Endodermal cell (in vitro differentiated cells): ENCODE measurements around the gene PALMD. TPM values are rescaled to one million over a fixed set of nuclear protein-coding genes. Genes with fewer than 3 reads are reported as not detected.

ENCODE experiments used
- DNase-seq: peaks from one replicate; pipeline ENCODE4 v3.0.0-alpha.2; 2017
- H3K27ac ChIP-seq: 2 replicates; pipeline ENCODE4 v1.5.1; 2013; ENCODE audit warnings: mild to moderate bottlenecking, low read depth, low read length, moderate library complexity
- H3K27me3 ChIP-seq: 2 replicates; pipeline ENCODE4 v1.6.1; 2013; ENCODE audit warnings: mild to moderate bottlenecking, low read length, moderate library complexity; ENCODE audit not compliant: insufficient read depth, control insufficient read depth, poor library complexity, severe bottlenecking
- H3K36me3 ChIP-seq: 2 replicates; pipeline ENCODE4 v1.7.0; 2013; ENCODE audit warnings: mild to moderate bottlenecking, low read length, moderate library complexity; ENCODE audit not compliant: control insufficient read depth, insufficient read depth
- H3K4me1 ChIP-seq: one replicate; pipeline ENCODE4 v1.7.0; 2013; ENCODE audit warnings: low read length; ENCODE audit not compliant: control insufficient read depth, insufficient read depth
- H3K4me3 ChIP-seq: 2 replicates; pipeline ENCODE4 v1.5.1; 2013; ENCODE audit warnings: mild to moderate bottlenecking, low read length, moderate library complexity
- H3K9ac ChIP-seq: 2 replicates; pipeline ENCODE4 v1.6.1; 2013; ENCODE audit warnings: mild to moderate bottlenecking, low read length, moderate library complexity; ENCODE audit not compliant: poor library complexity, severe bottlenecking; ENCODE audit errors: extremely low read depth
- H3K9me3 ChIP-seq: 2 replicates; pipeline ENCODE4 v1.6.1; 2013; ENCODE audit warnings: mild to moderate bottlenecking, low read length, moderate library complexity; ENCODE audit not compliant: control insufficient read depth
- H3K27ac Mint-ChIP-seq: 2 replicates; pipeline ENCODE4 v1.8.0; 2020; ENCODE audit warnings: mixed read lengths
- H3K27me3 Mint-ChIP-seq: 2 replicates; pipeline ENCODE4 v1.8.0; 2021; ENCODE audit warnings: mild to moderate bottlenecking, mixed read lengths; ENCODE audit not compliant: insufficient read depth
- H3K36me3 Mint-ChIP-seq: 2 replicates; pipeline ENCODE4 v1.8.0; 2020; ENCODE audit warnings: low read depth, mixed read lengths
- H3K4me1 Mint-ChIP-seq: 2 replicates; pipeline ENCODE4 v1.8.0; 2020; ENCODE audit warnings: mixed read lengths
- H3K4me3 Mint-ChIP-seq: 2 replicates; pipeline ENCODE4 v1.8.0; 2020; ENCODE audit warnings: mild to moderate bottlenecking, moderate library complexity, mixed read lengths
- H3K9me3 Mint-ChIP-seq: 2 replicates; pipeline ENCODE4 v1.8.0; 2020; ENCODE audit warnings: mild to moderate bottlenecking, mixed read lengths
- CTCF ChIP-seq: fragments of 200-600 bp; sonication (generic); conservative IDR thresholded peaks from 2 replicates; pipeline ENCODE4 v1.5.0; 2021; ENCODE audit warnings: antibody characterized with exemption, mild to moderate bottlenecking
- total RNA-seq, 2 donors: library from RNA; stranded (reverse); fragmentation: NEBNext Ultra II Directional in 1 of 2; extraction: Animal tissue kit (Norgen Biotek cat#: 25700) in 1 of 2; gene quantifications; 2 replicates in 1 of 2; 3 replicates in 1 of 2; pipeline ENCODE4 v1.2.1, GENCODE V29; 2021

PALMD gene
- total RNA-seq, 2 donors from 2014 or later: 0.24 to 0.26 TPM

DNA sequence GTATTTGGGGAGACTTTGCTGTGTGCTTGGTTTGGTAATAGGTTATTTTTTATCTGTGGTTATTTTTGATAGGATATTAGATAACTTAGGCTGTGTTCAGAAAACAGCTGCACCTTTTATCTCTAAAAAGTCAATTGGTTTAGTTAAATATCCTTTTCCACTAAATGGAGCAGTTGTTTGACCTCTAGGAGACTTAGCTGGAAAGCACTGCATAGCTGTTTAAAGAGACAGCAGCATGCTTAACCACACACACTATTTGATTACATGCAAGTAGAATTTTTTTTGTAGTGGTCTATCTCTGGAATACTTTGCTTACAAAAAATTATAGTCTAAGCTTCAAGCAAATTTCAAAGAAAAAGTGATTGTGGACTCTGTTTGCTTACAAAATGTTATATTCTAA lies 6.5 kb upstream of the PALMD start:
- no peaks in the 10 kb centered on the region for H3K36me3 ChIP-seq
- H3K4me3 ChIP-seq: no peak overlapping the region
- peaks cover 22% of the 10 kb centered on the region for H3K4me1 ChIP-seq
- peaks cover 24% of the 10 kb centered on the region for H3K4me1 Mint-ChIP-seq
- no peak for DNase-seq
- no peak overlapping the region for H3K27ac ChIP-seq
- H3K9ac ChIP-seq: no peak overlapping the region
- H3K27ac Mint-ChIP-seq: no peak overlapping the region
- H3K9me3 ChIP-seq: no peaks in the 10 kb centered on the region
- no peak overlapping the region for H3K4me3 Mint-ChIP-seq
- no peaks in the 10 kb centered on the region for H3K27me3 Mint-ChIP-seq
- no peak for TF ChIP-seq CTCF
- H3K27me3 ChIP-seq: no peaks in the 10 kb centered on the region
- H3K9me3 Mint-ChIP-seq: no peaks in the 10 kb centered on the region
- no peaks in the 10 kb centered on the region for H3K36me3 Mint-ChIP-seq

GRCh38 chr1:99639945-99640344 lies 6.0 kb upstream of the PALMD start:
- no peak for TF ChIP-seq CTCF
- peaks cover 19% of the 10 kb centered on the region for H3K4me1 Mint-ChIP-seq
- H3K36me3 ChIP-seq: no peaks in the 10 kb centered on the region
- H3K27ac ChIP-seq: no peak overlapping the region
- H3K9me3 ChIP-seq: no peaks in the 10 kb centered on the region
- no peaks in the 10 kb centered on the region for H3K9me3 Mint-ChIP-seq
- no peak overlapping the region for H3K27ac Mint-ChIP-seq
- H3K27me3 ChIP-seq: no peaks in the 10 kb centered on the region
- H3K36me3 Mint-ChIP-seq: no peaks in the 10 kb centered on the region
- no peak overlapping the region for H3K4me3 Mint-ChIP-seq
- H3K4me1 ChIP-seq: peaks cover 19% of the 10 kb centered on the region
- no peak overlapping the region for H3K9ac ChIP-seq
- no peak overlapping the region for H3K4me3 ChIP-seq
- no peak for DNase-seq
- H3K27me3 Mint-ChIP-seq: no peaks in the 10 kb centered on the region

DNA sequence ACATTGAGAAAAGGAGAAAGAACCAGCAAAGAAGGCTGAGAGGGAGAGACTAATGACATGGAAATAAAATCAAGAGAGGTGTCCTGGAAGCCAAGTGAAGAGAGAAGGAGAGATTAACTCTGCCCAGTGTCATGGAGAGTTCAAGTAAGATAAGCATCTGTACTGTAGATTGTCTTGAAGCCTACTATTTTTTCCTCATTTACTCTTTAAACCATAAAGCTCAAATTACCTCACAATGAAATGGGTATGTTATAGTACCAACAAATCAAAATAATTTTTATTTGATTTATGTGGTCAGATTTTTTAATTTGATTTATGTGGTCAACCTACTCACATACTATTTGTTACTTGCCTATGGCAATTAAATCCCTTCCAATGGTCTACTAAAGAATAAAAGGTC lies 5.2 kb upstream of the PALMD start:
- Mint-ChIP-seq H3K4me1 (peaks cover 19% of the 10 kb centered on the region), H3K4me3 (no peak overlapping the region), H3K27me3 (no peaks in the 10 kb centered on the region), H3K27ac (no peak overlapping the region), H3K9me3 (no peaks in the 10 kb centered on the region), H3K36me3 (no peaks in the 10 kb centered on the region)
- Histone ChIP-seq H3K27ac (no peak overlapping the region), H3K4me1 (peaks cover 18% of the 10 kb centered on the region), H3K9me3 (no peaks in the 10 kb centered on the region), H3K9ac (no peak overlapping the region), H3K36me3 (no peaks in the 10 kb centered on the region), H3K4me3 (no peak overlapping the region), H3K27me3 (no peaks in the 10 kb centered on the region)
- DNase-seq: no peak
- no peak for TF ChIP-seq CTCF
